Femur (tissue), 1 donor: ENCODE data around the gene PUS10.
"Not testable (repeated sequence)": the region's sequence is repeated elsewhere in the genome, so short reads cannot be mapped to it uniquely, and the experiment has no call there.

Source experiments
- DNase-seq: peaks from one replicate; pipeline ENCODE4 v3.0.0-alpha.2; 2017

PUS10 gene

GRCh38 chr2:60966507-60967405 lies 51.3 kb downstream of the PUS10 start:
- DNase-seq = no peak

- no peak for DNase-seq
These were observed 52.6 kb downstream of the PUS10 start for GRCh38 chr2:60965499-60965785.

GRCh38 chr2:60964651-60965498 lies 53.2 kb downstream of the PUS10 start:
- no peak for DNase-seq

- DNase-seq = no peak
These were observed 54.9 kb downstream of the PUS10 start for GRCh38 chr2:60963190-60963589.

- DNase-seq = no peak
These were observed 55.5 kb downstream of the PUS10 start for GRCh38 chr2:60962528-60962927.

- no peak for DNase-seq
These were observed 56.6 kb downstream of the PUS10 start for GRCh38 chr2:60961457-60961856.

GRCh38 chr2:60960706-60961105 lies 57.3 kb downstream of the PUS10 start:
- no peak for DNase-seq

- no peak for DNase-seq
These were observed 58.6 kb downstream of the PUS10 start for GRCh38 chr2:60959501-60959900.

- no peak for DNase-seq
These were observed 59.3 kb downstream of the PUS10 start for GRCh38 chr2:60958800-60959199.

- no peak for DNase-seq
These were observed 59.7 kb downstream of the PUS10 start for GRCh38 chr2:60958361-60958760.

GRCh38 chr2:60957643-60958042 lies 60.4 kb downstream of the PUS10 start:
- no peak for DNase-seq

- DNase-seq = no peak
These were observed 60.8 kb downstream of the PUS10 start for GRCh38 chr2:60957224-60957623.

GRCh38 chr2:60954139-60954538 lies 63.9 kb downstream of the PUS10 start:
- no peak for DNase-seq

GRCh38 chr2:60948926-60949579 lies 69.0 kb downstream of the PUS10 start:
- DNase-seq = no peak

GRCh38 chr2:60948161-60948560 lies 69.9 kb downstream of the PUS10 start:
- DNase-seq = no peak

GRCh38 chr2:60947056-60947455 lies 71.0 kb downstream of the PUS10 start:
- no peak for DNase-seq

GRCh38 chr2:60945341-60945740 lies 72.7 kb downstream of the PUS10 start:
- no peak for DNase-seq

- no peak for DNase-seq
These were observed 78.4 kb downstream of the PUS10 start for GRCh38 chr2:60939622-60940021.

GRCh38 chr2:60938301-60938700 lies 79.8 kb downstream of the PUS10 start:
- no peak for DNase-seq

- no peak for DNase-seq
These were observed 81.3 kb downstream of the PUS10 start for GRCh38 chr2:60936757-60937156.

GRCh38 chr2:60934165-60934722 lies 83.8 kb downstream of the PUS10 start:
- no peak for DNase-seq

- DNase-seq = no peak
These were observed 85.1 kb downstream of the PUS10 start for GRCh38 chr2:60932954-60933353.

- DNase-seq = not testable (repeated sequence)
These were observed 86.0 kb downstream of the PUS10 start for GRCh38 chr2:60932061-60932460.
